ENCODE data around the gene SYNE2. TPM values are rescaled to one million over a fixed set of nuclear protein-coding genes. Genes with fewer than 3 reads are reported as not detected.
A peak's percentile ranks its signal among the peaks of the same experiment; 100 is the strongest.

The SYNE2 gene
- total RNA-seq, 1 donor from 2014 or later = 121 TPM

GRCh38 chr14:64075613-64076005 is 222.8 kb downstream of the SYNE2 start:
- TF ChIP-seq CTCF (IDR thresholded peaks at IDR 0.05) = no peak
- no peak overlapping the region for H3K27ac ChIP-seq
- DNase-seq = no peak
- H3K4me3 ChIP-seq = no peak overlapping the region
- H3K9me3 ChIP-seq = no peaks in the 10 kb centered on the region
- peaks cover 56% of the 10 kb centered on the region for H3K36me3 ChIP-seq
- no peaks in the 10 kb centered on the region for H3K4me1 ChIP-seq
- intact Hi-C loops (cut with DNase I) = no loop called here
- ATAC-seq = no peak
- H3K27me3 ChIP-seq = no peaks in the 10 kb centered on the region

- intact Hi-C loops (cut with DNase I) = no loop called here
- H3K27me3 ChIP-seq = no peaks in the 10 kb centered on the region
- ATAC-seq = no peak
- H3K9me3 ChIP-seq = no peaks in the 10 kb centered on the region
- H3K27ac ChIP-seq = no peak overlapping the region
- no peaks in the 10 kb centered on the region for H3K4me1 ChIP-seq
- no peak for TF ChIP-seq CTCF (IDR thresholded peaks at IDR 0.05)
- peaks cover 41% of the 10 kb centered on the region for H3K36me3 ChIP-seq
- H3K4me3 ChIP-seq = no peak overlapping the region
- DNase-seq = no peak
These were observed 227.6 kb downstream of the SYNE2 start for GRCh38 chr14:64080452-64080851.

GRCh38 chr14:64081174-64081746 is 228.5 kb downstream of the SYNE2 start:
- no peak for DNase-seq
- Histone ChIP-seq H3K36me3 (peaks cover 41% of the 10 kb centered on the region), H3K27ac (no peak overlapping the region), H3K27me3 (no peaks in the 10 kb centered on the region), H3K9me3 (no peaks in the 10 kb centered on the region), H3K4me3 (no peak overlapping the region), H3K4me1 (no peaks in the 10 kb centered on the region)
- no peak for TF ChIP-seq CTCF (IDR thresholded peaks at IDR 0.05)
- intact Hi-C loops (cut with DNase I) = no loop called here
- ATAC-seq = no peak

GRCh38 chr14:64082837-64083236 is 230.0 kb downstream of the SYNE2 start:
- DNase-seq = no peak
- Histone ChIP-seq H3K36me3 (peaks cover 44% of the 10 kb centered on the region), H3K9me3 (no peaks in the 10 kb centered on the region), H3K27me3 (no peaks in the 10 kb centered on the region), H3K27ac (no peak overlapping the region), H3K4me3 (no peak overlapping the region), H3K4me1 (no peaks in the 10 kb centered on the region)
- intact Hi-C loops (cut with DNase I) = no loop called here
- ATAC-seq = peak; percentile 87
- no peak for TF ChIP-seq CTCF (IDR thresholded peaks at IDR 0.05)

GRCh38 chr14:64088647-64088964 is 235.8 kb downstream of the SYNE2 start:
- no peak overlapping the region for H3K27ac ChIP-seq
- H3K4me3 ChIP-seq = no peak overlapping the region
- DNase-seq (no peak), ATAC-seq (no peak)
- H3K4me1 ChIP-seq = no peaks in the 10 kb centered on the region
- intact Hi-C loops (cut with DNase I) = no loop called here
- peaks cover 33% of the 10 kb centered on the region for H3K36me3 ChIP-seq
- no peaks in the 10 kb centered on the region for H3K27me3 ChIP-seq
- H3K9me3 ChIP-seq = no peaks in the 10 kb centered on the region
- no peak for TF ChIP-seq CTCF (IDR thresholded peaks at IDR 0.05)

GRCh38 chr14:64089920-64090319 is 237.1 kb downstream of the SYNE2 start:
- H3K27ac ChIP-seq = no peak overlapping the region
- no peak for ATAC-seq
- H3K36me3 ChIP-seq = peaks cover 33% of the 10 kb centered on the region
- no peak overlapping the region for H3K4me3 ChIP-seq
- no peaks in the 10 kb centered on the region for H3K9me3 ChIP-seq
- no peaks in the 10 kb centered on the region for H3K4me1 ChIP-seq
- TF ChIP-seq CTCF (IDR thresholded peaks at IDR 0.05) = no peak
- intact Hi-C loops (cut with DNase I) = no loop called here
- no peaks in the 10 kb centered on the region for H3K27me3 ChIP-seq
- no peak for DNase-seq

Measured in upper lobe of right lung (tissue), 1 donor.